ENCODE data around the gene TSR2. TPM values are rescaled to one million over a fixed set of nuclear protein-coding genes. Genes with fewer than 3 reads are reported as not detected.

Gene TSR2, protein sequence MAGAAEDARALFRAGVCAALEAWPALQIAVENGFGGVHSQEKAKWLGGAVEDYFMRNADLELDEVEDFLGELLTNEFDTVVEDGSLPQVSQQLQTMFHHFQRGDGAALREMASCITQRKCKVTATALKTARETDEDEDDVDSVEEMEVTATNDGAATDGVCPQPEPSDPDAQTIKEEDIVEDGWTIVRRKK
- 10 to 100 TPM; 31.0 to 35.0 (median 33.3) TPM for total RNA-seq (2021; fragmentation: NEBNext Ultra II Directional; extraction: Animal tissue kit (Norgen Biotek cat#: 25700))
- long read RNA-seq, transcript TSR2-201 (5 exons, 1,534 nt), result major isoform, 43 of 52 reads
- long read RNA-seq, partial matches to known transcripts, result 1 of 52 reads
- long read RNA-seq, other reads (novel, unspliced or antisense), result 8 of 52 reads

DNA sequence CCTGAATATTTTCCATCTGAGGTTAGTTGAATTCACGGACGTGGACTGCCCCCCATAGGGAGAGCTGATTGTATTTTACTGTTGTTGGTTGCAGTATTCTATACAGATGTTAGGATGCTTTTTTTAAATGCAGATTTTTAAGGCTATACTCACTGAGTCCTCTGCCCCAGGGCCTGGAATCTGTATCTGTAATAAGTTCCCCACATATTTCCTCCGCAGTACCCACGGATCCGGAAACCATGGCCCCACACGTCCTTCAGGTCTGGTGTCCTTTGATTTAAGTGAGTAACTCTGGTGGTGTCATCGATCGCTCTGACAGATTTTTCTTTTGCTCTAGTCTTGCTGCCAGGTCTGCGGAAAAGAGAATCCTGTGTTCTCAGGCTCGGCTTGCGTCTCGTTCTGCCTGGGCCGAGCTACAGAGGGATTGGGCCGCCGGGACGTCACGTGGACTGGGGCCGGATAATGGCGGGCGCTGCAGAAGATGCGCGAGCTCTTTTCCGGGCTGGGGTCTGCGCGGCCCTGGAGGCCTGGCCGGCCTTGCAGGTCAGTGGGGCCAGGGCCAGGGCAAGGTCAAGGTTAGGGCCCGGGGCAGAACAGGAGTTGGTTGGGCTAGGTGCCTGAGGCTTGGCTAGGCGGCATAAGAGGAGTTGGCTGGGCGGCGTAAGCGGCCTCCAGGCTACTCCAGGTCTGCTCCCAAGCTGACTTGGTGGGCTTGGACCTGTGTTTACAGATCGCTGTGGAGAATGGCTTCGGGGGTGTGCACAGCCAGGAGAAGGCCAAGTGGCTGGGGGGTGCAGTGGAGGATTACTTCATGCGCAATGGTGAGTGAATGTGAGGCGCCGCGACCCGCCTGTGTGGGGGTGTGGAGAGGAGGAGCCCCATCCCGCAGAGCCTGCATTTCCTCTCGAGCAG, at the start of gene TSR2:
Gene TSR2, plus strand, starts transcription at position 445 of the 912 bp plus-strand sequence. Its CDS starts 18 bp downstream, at position 463.
- Mint-ChIP-seq H3K4me3 (peak within 1 kb of the TSS; percentile 94), H3K36me3 (ENCODE audit: low read depth) (peaks cover 17% of the 10 kb centered on the region; the same call in 1 of the 2 replicates), H3K9me3 (no peaks in the 10 kb centered on the region), H3K27me3 (ENCODE audit: insufficient read depth) (peaks cover 4% of the 10 kb centered on the region), H3K27ac (peak within 1 kb of the TSS; percentile 84), H3K4me1 (ENCODE audit: low read depth) (peaks cover 24% of the 10 kb centered on the region)
- TF ChIP-seq, protein P1, sequence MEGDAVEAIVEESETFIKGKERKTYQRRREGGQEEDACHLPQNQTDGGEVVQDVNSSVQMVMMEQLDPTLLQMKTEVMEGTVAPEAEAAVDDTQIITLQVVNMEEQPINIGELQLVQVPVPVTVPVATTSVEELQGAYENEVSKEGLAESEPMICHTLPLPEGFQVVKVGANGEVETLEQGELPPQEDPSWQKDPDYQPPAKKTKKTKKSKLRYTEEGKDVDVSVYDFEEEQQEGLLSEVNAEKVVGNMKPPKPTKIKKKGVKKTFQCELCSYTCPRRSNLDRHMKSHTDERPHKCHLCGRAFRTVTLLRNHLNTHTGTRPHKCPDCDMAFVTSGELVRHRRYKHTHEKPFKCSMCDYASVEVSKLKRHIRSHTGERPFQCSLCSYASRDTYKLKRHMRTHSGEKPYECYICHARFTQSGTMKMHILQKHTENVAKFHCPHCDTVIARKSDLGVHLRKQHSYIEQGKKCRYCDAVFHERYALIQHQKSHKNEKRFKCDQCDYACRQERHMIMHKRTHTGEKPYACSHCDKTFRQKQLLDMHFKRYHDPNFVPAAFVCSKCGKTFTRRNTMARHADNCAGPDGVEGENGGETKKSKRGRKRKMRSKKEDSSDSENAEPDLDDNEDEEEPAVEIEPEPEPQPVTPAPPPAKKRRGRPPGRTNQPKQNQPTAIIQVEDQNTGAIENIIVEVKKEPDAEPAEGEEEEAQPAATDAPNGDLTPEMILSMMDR (IDR thresholded peaks at IDR 0.05), result no peak; the same call in 1 of the 2 replicates
- peak; percentile 87 for DNase-seq

DNA sequence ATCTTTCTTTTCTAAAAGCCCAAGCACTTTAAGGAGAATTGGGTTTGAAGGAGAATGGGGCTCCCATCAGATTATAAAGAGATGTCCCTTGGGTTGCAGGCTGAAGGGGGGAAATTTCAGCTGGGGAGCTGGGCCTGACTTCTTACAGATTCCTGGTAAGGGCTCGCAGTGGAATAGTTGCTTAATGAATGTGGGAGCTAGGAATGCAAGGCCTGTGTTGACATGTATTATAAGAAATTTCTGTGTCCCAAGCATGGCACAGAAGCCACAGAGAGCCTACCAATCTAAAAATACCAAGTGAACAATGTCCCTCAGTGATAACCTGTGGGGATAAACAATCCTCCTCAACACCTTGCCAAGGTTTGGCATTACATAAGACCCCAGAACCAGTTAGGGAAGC, 43.1 kb upstream of the TSR2 start:
- H3K27ac Mint-ChIP-seq, result no peak overlapping the region

DNA sequence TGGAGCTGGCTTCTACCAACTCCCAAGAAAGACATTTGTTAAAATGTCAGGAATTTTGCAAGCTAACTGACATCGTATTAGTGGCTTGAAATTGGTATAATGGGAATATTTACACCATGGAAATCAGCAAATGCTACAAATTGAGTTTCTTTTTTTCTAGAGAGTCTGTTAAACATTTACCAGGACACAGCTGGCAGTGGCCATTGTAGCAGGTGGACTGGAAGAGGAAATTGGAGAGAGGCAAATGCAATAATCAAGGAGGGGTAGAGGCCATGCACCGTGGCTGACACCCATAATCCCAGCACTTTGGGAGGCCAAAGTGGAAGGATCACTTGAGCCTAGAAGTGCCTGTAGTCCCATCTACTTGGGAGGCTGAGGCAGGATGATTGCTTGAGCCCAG, 32.9 kb upstream of the TSR2 start:
- TF ChIP-seq, protein P1 (IDR thresholded peaks at IDR 0.05), result no peak
- DNase-seq, result no peak
- Mint-ChIP-seq H3K9me3 (no peaks in the 10 kb centered on the region), H3K36me3 (ENCODE audit: low read depth) (no peaks in the 10 kb centered on the region), H3K4me3 (no peak overlapping the region), H3K4me1 (ENCODE audit: low read depth) (no peaks in the 10 kb centered on the region), H3K27ac (no peak overlapping the region), H3K27me3 (ENCODE audit: insufficient read depth) (peaks cover 7% of the 10 kb centered on the region)

More for the DNA sequence above, 43.1 kb upstream of the TSR2 start:
- DNase-seq, result no peak
- Mint-ChIP-seq H3K36me3 (ENCODE audit: low read depth) (no peaks in the 10 kb centered on the region), H3K4me1 (ENCODE audit: low read depth) (no peaks in the 10 kb centered on the region), H3K4me3 (no peak overlapping the region), H3K9me3 (no peaks in the 10 kb centered on the region), H3K27me3 (ENCODE audit: insufficient read depth) (peaks cover 1% of the 10 kb centered on the region)
- TF ChIP-seq, protein P1 (IDR thresholded peaks at IDR 0.05), result no peak

DNA sequence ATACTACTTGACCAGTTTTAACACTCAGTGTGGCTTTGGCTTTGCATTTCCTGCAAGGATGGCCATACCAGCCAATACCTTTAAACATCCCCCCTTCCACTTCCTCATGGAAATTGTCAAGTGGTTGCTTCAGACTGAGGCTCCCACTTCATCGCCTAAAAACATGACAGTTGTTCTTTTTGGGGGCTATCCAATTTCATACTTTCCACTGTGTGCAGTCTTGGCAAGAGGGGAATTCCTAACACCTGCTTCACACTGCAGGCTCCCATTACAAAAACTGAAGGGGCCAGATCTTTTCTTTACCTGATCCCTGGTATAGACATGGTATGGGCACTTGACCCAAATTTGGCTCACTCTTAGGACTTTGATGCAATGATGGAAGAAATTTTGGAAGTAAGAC, 28.5 kb upstream of the TSR2 start:
- Mint-ChIP-seq H3K36me3 (ENCODE audit: low read depth) (no peaks in the 10 kb centered on the region), H3K9me3 (no peaks in the 10 kb centered on the region), H3K4me1 (ENCODE audit: low read depth) (no peaks in the 10 kb centered on the region), H3K27me3 (ENCODE audit: insufficient read depth) (peaks cover 1% of the 10 kb centered on the region), H3K27ac (no peak overlapping the region), H3K4me3 (no peak overlapping the region)
- TF ChIP-seq, protein P1 (IDR thresholded peaks at IDR 0.05), result no peak
- DNase-seq, result no peak

DNA sequence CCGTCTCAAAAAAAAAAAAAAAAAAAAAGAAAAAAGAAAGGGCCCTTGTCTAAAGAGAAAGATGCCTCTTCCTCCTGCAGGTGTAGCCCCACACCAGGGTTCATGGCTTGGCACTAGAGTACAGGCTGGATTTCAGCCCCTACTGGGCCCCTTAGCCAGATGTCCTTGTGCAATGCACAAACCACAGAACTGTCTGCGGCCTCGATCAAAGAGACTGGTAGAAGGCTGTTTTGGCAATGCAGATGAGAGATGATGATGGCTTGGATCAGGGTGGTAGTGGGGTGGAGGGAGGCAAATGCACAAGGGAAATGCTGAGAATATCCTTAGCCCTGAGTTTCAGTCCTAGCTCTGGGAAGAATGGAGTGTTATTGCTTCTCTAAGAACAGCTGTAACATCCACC, 26.5 kb upstream of the TSR2 start:
- H3K9me3 Mint-ChIP-seq, result no peaks in the 10 kb centered on the region
- TF ChIP-seq, protein P1 (IDR thresholded peaks at IDR 0.05), result no peak
- peaks cover 2% of the 10 kb centered on the region; the same call in 1 of the 2 replicates for H3K27me3 Mint-ChIP-seq (ENCODE audit: insufficient read depth)
- H3K36me3 Mint-ChIP-seq (ENCODE audit: low read depth), result no peaks in the 10 kb centered on the region
- H3K4me3 Mint-ChIP-seq, result no peak overlapping the region
- no peaks in the 10 kb centered on the region for H3K4me1 Mint-ChIP-seq (ENCODE audit: low read depth)
- no peak overlapping the region for H3K27ac Mint-ChIP-seq
- DNase-seq, result no peak

All from HFFc6 (cell line).